Lower lobe of right lung (tissue), 2 donors: ENCODE results near the gene SMYD3. TPM values are rescaled to one million over a fixed set of nuclear protein-coding genes. Genes with fewer than 3 reads are reported as not detected.

ENCODE experiments used
- ATAC-seq, 2 donors: fragments of 200-7000 bp; cut with Tn5 transposase; one replicate each; pipeline ENCODE4 v1.9.1; 2020 to 2022; ENCODE audit warnings: mild to moderate bottlenecking in 2 of 2, moderate library complexity in 2 of 2
- DNase-seq: peaks from one replicate; pipeline ENCODE4 v3.0.0-alpha.2; 2020
- H3K27ac ChIP-seq: fragments of 200-600 bp; one replicate; pipeline ENCODE4 v1.8.0; 2022
- H3K27me3 ChIP-seq: fragments of 200-600 bp; one replicate; pipeline ENCODE4 v1.8.0; 2022; ENCODE audit warnings: low read depth
- H3K36me3 ChIP-seq: fragments of 200-600 bp; one replicate; pipeline ENCODE4 v1.8.0; 2022; ENCODE audit warnings: mild to moderate bottlenecking
- H3K4me1 ChIP-seq: fragments of 200-600 bp; one replicate; pipeline ENCODE4 v1.8.0; 2022
- H3K4me3 ChIP-seq: fragments of 200-600 bp; one replicate; pipeline ENCODE4 v1.8.0; 2022; ENCODE audit warnings: mild to moderate bottlenecking
- H3K9me3 ChIP-seq: fragments of 200-600 bp; one replicate; pipeline ENCODE4 v1.8.0; 2022
- intact Hi-C: fragments of 100-400 bp; cut with DNase I; formaldehyde crosslinking; loops from one replicate; pipeline ENCODE4 v1.11.0; 2022
- total RNA-seq: library from RNA; stranded (reverse); fragmentation: NEBNext Ultra II Directional; extraction: Animal tissue kit (Norgen Biotek cat#: 25700); gene quantifications from one replicate; pipeline ENCODE4 v1.2.1, GENCODE V29; 2021
- TF ChIP-seq, protein P1 (sequence below): fragments of 200-600 bp; IDR thresholded peaks from one replicate; pipeline ENCODE4 v1.8.0; 2022; ENCODE audit warnings: antibody characterized with exemption, mild to moderate bottlenecking
- donor health status: DM: no; HTN: yes; CAD: no; lungs with severe emphysema.

The SMYD3 gene
- total RNA-seq, 1 donor from 2014 or later, result 20.5 TPM

GRCh38 chr1:246051909-246052518 is 455.1 kb downstream of the SMYD3 start:
- DNase-seq, result no peak
- H3K36me3 ChIP-seq, result no peaks in the 10 kb centered on the region
- ATAC-seq, result no peak
- H3K27ac ChIP-seq, result no peak overlapping the region
- intact Hi-C loops, result no loop called here
- no peak overlapping the region for H3K4me3 ChIP-seq
- H3K9me3 ChIP-seq, result peaks cover 7% of the 10 kb centered on the region
- TF ChIP-seq, protein P1, sequence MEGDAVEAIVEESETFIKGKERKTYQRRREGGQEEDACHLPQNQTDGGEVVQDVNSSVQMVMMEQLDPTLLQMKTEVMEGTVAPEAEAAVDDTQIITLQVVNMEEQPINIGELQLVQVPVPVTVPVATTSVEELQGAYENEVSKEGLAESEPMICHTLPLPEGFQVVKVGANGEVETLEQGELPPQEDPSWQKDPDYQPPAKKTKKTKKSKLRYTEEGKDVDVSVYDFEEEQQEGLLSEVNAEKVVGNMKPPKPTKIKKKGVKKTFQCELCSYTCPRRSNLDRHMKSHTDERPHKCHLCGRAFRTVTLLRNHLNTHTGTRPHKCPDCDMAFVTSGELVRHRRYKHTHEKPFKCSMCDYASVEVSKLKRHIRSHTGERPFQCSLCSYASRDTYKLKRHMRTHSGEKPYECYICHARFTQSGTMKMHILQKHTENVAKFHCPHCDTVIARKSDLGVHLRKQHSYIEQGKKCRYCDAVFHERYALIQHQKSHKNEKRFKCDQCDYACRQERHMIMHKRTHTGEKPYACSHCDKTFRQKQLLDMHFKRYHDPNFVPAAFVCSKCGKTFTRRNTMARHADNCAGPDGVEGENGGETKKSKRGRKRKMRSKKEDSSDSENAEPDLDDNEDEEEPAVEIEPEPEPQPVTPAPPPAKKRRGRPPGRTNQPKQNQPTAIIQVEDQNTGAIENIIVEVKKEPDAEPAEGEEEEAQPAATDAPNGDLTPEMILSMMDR, result no peak
- H3K4me1 ChIP-seq, result no peaks in the 10 kb centered on the region
- H3K27me3 ChIP-seq, result no peaks in the 10 kb centered on the region

- Histone ChIP-seq H3K27ac (no peak overlapping the region), H3K36me3 (no peaks in the 10 kb centered on the region), H3K9me3 (no peaks in the 10 kb centered on the region), H3K27me3 (no peaks in the 10 kb centered on the region), H3K4me3 (no peak overlapping the region), H3K4me1 (no peaks in the 10 kb centered on the region)
- intact Hi-C loops, result no loop called here
- DNase-seq (no peak), ATAC-seq (no peak)
- TF ChIP-seq, protein P1, result no peak
These were observed 458.4 kb downstream of the SMYD3 start for GRCh38 chr1:246048693-246049092.

GRCh38 chr1:246043556-246043955 is 463.5 kb downstream of the SMYD3 start:
- no peak overlapping the region for H3K4me3 ChIP-seq
- TF ChIP-seq, protein P1, result no peak

GRCh38 chr1:246041360-246041759 is 465.7 kb downstream of the SMYD3 start:
- H3K36me3 ChIP-seq, result no peaks in the 10 kb centered on the region
- no peak overlapping the region for H3K27ac ChIP-seq
- intact Hi-C loops, result no loop called here
- no peak overlapping the region for H3K4me3 ChIP-seq
- no peaks in the 10 kb centered on the region for H3K27me3 ChIP-seq
- DNase-seq (no peak), ATAC-seq (no peak)
- no peaks in the 10 kb centered on the region for H3K4me1 ChIP-seq
- no peaks in the 10 kb centered on the region for H3K9me3 ChIP-seq
- TF ChIP-seq, protein P1, result no peak

More at GRCh38 chr1:246043556-246043955, 463.5 kb downstream of the SMYD3 start:
- H3K9me3 ChIP-seq, result no peaks in the 10 kb centered on the region
- H3K4me1 ChIP-seq, result no peaks in the 10 kb centered on the region
- H3K36me3 ChIP-seq, result no peaks in the 10 kb centered on the region
- intact Hi-C loops, result no loop called here
- DNase-seq (no peak), ATAC-seq (no peak)
- no peak overlapping the region for H3K27ac ChIP-seq
- H3K27me3 ChIP-seq, result no peaks in the 10 kb centered on the region

GRCh38 chr1:246040200-246040890 is 466.7 kb downstream of the SMYD3 start:
- TF ChIP-seq, protein P1, result no peak
- intact Hi-C loops, result no loop called here
- no peaks in the 10 kb centered on the region for H3K9me3 ChIP-seq
- H3K4me1 ChIP-seq, result no peaks in the 10 kb centered on the region
- H3K27me3 ChIP-seq, result no peaks in the 10 kb centered on the region
- no peaks in the 10 kb centered on the region for H3K36me3 ChIP-seq
- no peak for DNase-seq
- no peak overlapping the region for H3K27ac ChIP-seq
- no peak for ATAC-seq
- no peak overlapping the region for H3K4me3 ChIP-seq
